OCI-LY3 (cell line): Measurements from ENCODE around the gene ARID1B.

Experiments
- EZH2phosphoT487 ChIP-seq: fragments of 200-600 bp; shearing (Covaris generic); IDR thresholded peaks from 2 replicates; pipeline ENCODE4 v1.6.1; 2018; ENCODE audit warnings: antibody characterized with exemption, mixed run types, low read depth
- TF ChIP-seq, protein P1 (sequence below): fragments of 200-600, 300-600 bp; sonication (generic); IDR thresholded peaks from 2 replicates; pipeline ENCODE4 v1.5.1; 2014; ENCODE audit warnings: antibody characterized with exemption, low read length, low read depth

DNA sequence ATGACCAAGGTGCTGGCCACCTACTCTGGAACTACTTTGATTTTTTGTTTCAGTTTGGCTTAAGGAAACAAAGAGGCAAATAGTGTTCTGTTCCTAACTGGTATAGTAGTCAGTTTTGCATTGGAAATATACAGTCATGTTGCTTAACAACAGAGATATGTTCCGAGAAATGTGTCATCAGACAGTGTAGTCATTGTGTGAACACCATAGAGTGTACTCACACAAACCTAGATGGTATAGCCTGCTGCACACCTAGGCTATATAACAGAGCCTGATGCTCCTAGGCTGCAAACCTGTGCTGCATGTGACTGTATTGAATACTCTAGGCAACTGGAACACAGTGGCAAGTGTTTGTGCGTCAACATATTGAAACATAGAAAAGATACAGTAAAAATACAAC is 80.4 kb downstream of the ARID1B start:
- TF ChIP-seq, protein P1, sequence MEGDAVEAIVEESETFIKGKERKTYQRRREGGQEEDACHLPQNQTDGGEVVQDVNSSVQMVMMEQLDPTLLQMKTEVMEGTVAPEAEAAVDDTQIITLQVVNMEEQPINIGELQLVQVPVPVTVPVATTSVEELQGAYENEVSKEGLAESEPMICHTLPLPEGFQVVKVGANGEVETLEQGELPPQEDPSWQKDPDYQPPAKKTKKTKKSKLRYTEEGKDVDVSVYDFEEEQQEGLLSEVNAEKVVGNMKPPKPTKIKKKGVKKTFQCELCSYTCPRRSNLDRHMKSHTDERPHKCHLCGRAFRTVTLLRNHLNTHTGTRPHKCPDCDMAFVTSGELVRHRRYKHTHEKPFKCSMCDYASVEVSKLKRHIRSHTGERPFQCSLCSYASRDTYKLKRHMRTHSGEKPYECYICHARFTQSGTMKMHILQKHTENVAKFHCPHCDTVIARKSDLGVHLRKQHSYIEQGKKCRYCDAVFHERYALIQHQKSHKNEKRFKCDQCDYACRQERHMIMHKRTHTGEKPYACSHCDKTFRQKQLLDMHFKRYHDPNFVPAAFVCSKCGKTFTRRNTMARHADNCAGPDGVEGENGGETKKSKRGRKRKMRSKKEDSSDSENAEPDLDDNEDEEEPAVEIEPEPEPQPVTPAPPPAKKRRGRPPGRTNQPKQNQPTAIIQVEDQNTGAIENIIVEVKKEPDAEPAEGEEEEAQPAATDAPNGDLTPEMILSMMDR = no peak
- TF ChIP-seq EZH2phosphoT487 = no peak
